ENCODE results near the gene FNTB. TPM values are rescaled to one million over a fixed set of nuclear protein-coding genes. Genes with fewer than 3 reads are reported as not detected.
A peak's percentile ranks its signal among the peaks of the same experiment; 100 is the strongest.

The FNTB gene
- total RNA-seq, 1 experiment from 2014 or later, result 14.2 TPM

GRCh38 chr14:65075628-65076325 lies 89.1 kb downstream of the FNTB start (continued):
- TF ChIP-seq ELF4 (CRISPR knock-in tag; IDR thresholded peaks at IDR 0.05; ENCODE audit: low read depth) (no peak), IRF1 (CRISPR knock-in tag; IDR thresholded peaks at IDR 0.05) (no peak), SOX15 (CRISPR knock-in tag; IDR thresholded peaks at IDR 0.05) (no peak), SMAD4 (CRISPR knock-in tag; IDR thresholded peaks at IDR 0.05) (no peak), MXD4 (CRISPR knock-in tag; IDR thresholded peaks at IDR 0.05; ENCODE audit: borderline replicate concordance) (no peak), ZNF423 (CRISPR knock-in tag; IDR thresholded peaks at IDR 0.05) (no peak)

- Mint-ChIP-seq H3K36me3 (peaks cover 32% of the 10 kb centered on the region), H3K27ac (no peak overlapping the region), H3K4me1 (0 out of 2 replicates have a peak, but pooled peaks cover 6% of the 10 kb centered on the region), H3K27me3 (ENCODE audit: low read depth) (no peaks in the 10 kb centered on the region), H3K9me3 (no peaks in the 10 kb centered on the region), H3K4me3 (no peak overlapping the region)
- CTCF ChIA-PET, result interaction anchor here (0.6 kb wide), 2 partner anchors 18 to 111 kb away, joined by 3 read pairs; no protein-coding TSS in a partner anchor
- peak; percentile 81 for ATAC-seq
- DNase-seq (ENCODE audit: low spot score), result no peak
- POLR2A ChIA-PET, result interaction anchor here (1.0 kb wide), 1 partner anchor 9 kb away, joined by 3 read pairs; no protein-coding TSS in a partner anchor
- no peak for TF ChIP-seq CREM (CRISPR knock-in tag; IDR thresholded peaks at IDR 0.05)
- TF ChIP-seq E2F4 (CRISPR knock-in tag; IDR thresholded peaks at IDR 0.05; ENCODE audit: borderline replicate concordance, low read depth), result no peak
- no peak for TF ChIP-seq NFYB (CRISPR knock-in tag; conservative IDR thresholded peaks at IDR 0.05; ENCODE audit: low read depth)
- no peak for TF ChIP-seq JUN (CRISPR knock-in tag; IDR thresholded peaks at IDR 0.05)
- TF ChIP-seq ATF1 (CRISPR knock-in tag; IDR thresholded peaks at IDR 0.05), result no peak
- TF ChIP-seq JAZF1 (CRISPR knock-in tag; IDR thresholded peaks at IDR 0.05), result no peak
- TF ChIP-seq KAT7 (CRISPR knock-in tag; IDR thresholded peaks at IDR 0.05; ENCODE audit: borderline replicate concordance), result no peak
- no peak for TF ChIP-seq ZNF232 (CRISPR knock-in tag; IDR thresholded peaks at IDR 0.05)
- TF ChIP-seq OVOL2 (CRISPR knock-in tag; IDR thresholded peaks at IDR 0.05; ENCODE audit: borderline replicate concordance), result no peak
- no peak for TF ChIP-seq ATF3 (CRISPR knock-in tag; conservative IDR thresholded peaks at IDR 0.05)
- no peak for TF ChIP-seq SOX15 (CRISPR knock-in tag; IDR thresholded peaks at IDR 0.05)
- TF ChIP-seq CBFB (CRISPR knock-in tag; IDR thresholded peaks at IDR 0.05; ENCODE audit: low read depth), result no peak
- TF ChIP-seq GABPB1 (CRISPR knock-in tag; IDR thresholded peaks at IDR 0.05), result no peak
- TF ChIP-seq ZNF671 (CRISPR knock-in tag; IDR thresholded peaks at IDR 0.05), result no peak
- TF ChIP-seq TP53 (CRISPR knock-in tag; IDR thresholded peaks at IDR 0.05), result no peak
- no peak for TF ChIP-seq MAX (CRISPR knock-in tag; IDR thresholded peaks at IDR 0.05)
- TF ChIP-seq SMAD4 (CRISPR knock-in tag; IDR thresholded peaks at IDR 0.05), result no peak
- no peak for TF ChIP-seq ETV6 (CRISPR knock-in tag; IDR thresholded peaks at IDR 0.05)
- TF ChIP-seq RELA (CRISPR knock-in tag; IDR thresholded peaks at IDR 0.05; ENCODE audit: borderline replicate concordance), result no peak
- TF ChIP-seq TEAD4 (CRISPR knock-in tag; IDR thresholded peaks at IDR 0.05), result no peak
Measured at GRCh38 chr14:65077318-65077717, 90.6 kb downstream of the FNTB start.

- DNase-seq (ENCODE audit: low spot score) (no peak), ATAC-seq (no peak)
- ChIA-PET POLR2A (no interaction called here), CTCF (interaction anchor here (1.0 kb wide), 1 partner anchor 256 kb away, joined by 3 read pairs; no protein-coding TSS in a partner anchor)
- Mint-ChIP-seq H3K4me1 (peaks cover 21% of the 10 kb centered on the region), H3K9me3 (no peaks in the 10 kb centered on the region), H3K27me3 (ENCODE audit: low read depth) (no peaks in the 10 kb centered on the region), H3K36me3 (peaks cover 41% of the 10 kb centered on the region), H3K27ac (no peak overlapping the region), H3K4me3 (no peak overlapping the region)
- TF ChIP-seq ZNF281 (CRISPR knock-in tag; IDR thresholded peaks at IDR 0.05) (no peak), ATF6 (CRISPR knock-in tag; IDR thresholded peaks at IDR 0.05) (no peak), RORB (CRISPR knock-in tag; IDR thresholded peaks at IDR 0.05) (no peak)
Measured at GRCh38 chr14:65079201-65079600, 92.5 kb downstream of the FNTB start.
